ENCODE results near the gene FGD5. TPM values are rescaled to one million over a fixed set of nuclear protein-coding genes. Genes with fewer than 3 reads are reported as not detected.
A peak's percentile ranks its signal among the peaks of the same experiment; 100 is the strongest.

FGD5 gene
- total and polyA plus RNA-seq, 2 experiments from 2014 or later = 7.4 to 12.2 TPM

GRCh38 chr3:14943042-14943441 lies 124.3 kb downstream of the FGD5 start (continued):
- TF ChIP-seq ZNF462 (CRISPR knock-in tag; IDR thresholded peaks at IDR 0.05) = no peak
- no peak for TF ChIP-seq STAT1 (IDR thresholded peaks at IDR 0.05; ENCODE audit: unreplicated experiment)

GRCh38 chr3:14946236-14946635 lies 127.5 kb downstream of the FGD5 start:
- H3K4me3 Mint-ChIP-seq = peak overlapping the region; percentile 88
- Histone ChIP-seq H3F3A (replicated peaks; ENCODE audit: low read depth) (no peaks in the 10 kb centered on the region; the same call in 1 of the 2 replicates), H3K9me2 (ENCODE audit: insufficient read depth) (no peaks in the 10 kb centered on the region), H3K36me3 (ENCODE audit: insufficient read depth) (peaks cover 23% of the 10 kb centered on the region; the same call in 1 of the 2 replicates), H3K4me2 (peak overlapping the region; percentile 94), H3K27ac (ENCODE audit: low read depth) (peak overlapping the region; percentile 97), H3K4me3 (peak overlapping the region; percentile 97), H2AFZ (no peak overlapping the region), H4K20me1 (replicated peaks; ENCODE audit: insufficient read depth) (peaks cover 48% of the 10 kb centered on the region), H3K27me3 (ENCODE audit: insufficient read depth) (no peaks in the 10 kb centered on the region), H3K4me1 (ENCODE audit: insufficient read depth) (peaks cover 37% of the 10 kb centered on the region), H3K79me2 (replicated peaks; ENCODE audit: insufficient read depth) (peaks cover 76% of the 10 kb centered on the region)
- peaks cover 41% of the 10 kb centered on the region for H3K4me1 Mint-ChIP-seq
- H3K9me3 Mint-ChIP-seq = no peaks in the 10 kb centered on the region
- H3K27me3 Mint-ChIP-seq (ENCODE audit: insufficient read depth, low read depth, poor library complexity) = peaks cover 3% of the 10 kb centered on the region
- no peak for ATAC-seq
- H3K36me3 Mint-ChIP-seq (ENCODE audit: low read depth) = peaks cover 44% of the 10 kb centered on the region
- peak overlapping the region; percentile 16; the same call in 1 of the 2 replicates for H3K27ac Mint-ChIP-seq
- DNase-seq (ENCODE audit: low spot score) = no peak
- TF ChIP-seq POLR2AphosphoS5 (IDR thresholded peaks at IDR 0.05; ENCODE audit: low read depth) = no peak
- TF ChIP-seq STAT1 (IDR thresholded peaks at IDR 0.05; ENCODE audit: unreplicated experiment) = no peak
- TF ChIP-seq ZNF114 (CRISPR knock-in tag; IDR thresholded peaks at IDR 0.05) = no peak
- TF ChIP-seq EZH2 (IDR thresholded peaks at IDR 0.05; ENCODE audit: low read depth, unreplicated experiment) = no peak
- TF ChIP-seq REST (IDR thresholded peaks at IDR 0.05; ENCODE audit: unreplicated experiment) = no peak
- no peak for TF ChIP-seq CTCF (conservative IDR thresholded peaks at IDR 0.05; ENCODE audit: low read depth in 2 of 2)
- TF ChIP-seq EZH2phosphoT487 (IDR thresholded peaks at IDR 0.05; ENCODE audit: unreplicated experiment) = no peak
